LoVo (cell line): Measurements from ENCODE around the gene SLC17A7.
"Not testable (repeated sequence)": the region's sequence is repeated elsewhere in the genome, so short reads cannot be mapped to it uniquely, and the experiment has no call there.

Experiments used
- DNase-seq: peaks from one replicate; pipeline ENCODE4 v3.0.0-alpha.2; 2016; ENCODE audit warnings: low spot score

SLC17A7 gene

DNA sequence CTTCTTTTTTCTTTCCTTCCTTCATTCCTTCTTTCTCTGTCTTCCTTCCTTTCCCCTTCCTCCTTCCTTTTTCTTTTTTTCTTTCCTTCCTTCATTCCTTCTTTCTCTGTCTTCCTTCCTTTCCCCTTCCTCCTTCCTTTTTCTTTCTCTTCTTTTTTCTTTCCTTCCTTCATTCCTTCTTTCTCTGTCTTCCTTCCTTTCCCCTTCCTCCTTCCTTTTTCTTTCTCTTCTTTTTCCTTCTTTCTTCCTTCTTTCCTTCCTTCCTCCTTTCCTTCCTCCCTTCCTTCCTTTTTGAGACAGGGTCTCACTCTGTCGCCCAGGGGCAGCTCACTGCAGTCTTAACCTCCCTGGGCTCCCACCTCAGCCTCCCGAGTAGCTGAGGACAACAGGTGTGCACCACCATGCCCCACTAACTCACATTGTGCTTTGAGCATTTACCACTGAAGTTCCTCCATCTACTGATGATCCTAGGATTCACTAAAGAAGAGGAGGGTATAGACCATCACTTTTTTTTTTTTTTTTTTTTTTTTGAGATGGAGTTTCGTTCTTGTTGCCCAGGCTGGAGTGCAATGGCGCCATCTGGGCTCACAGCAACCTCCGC is 2.9 kb upstream of the SLC17A7 start:
- not testable (repeated sequence) for DNase-seq

DNA sequence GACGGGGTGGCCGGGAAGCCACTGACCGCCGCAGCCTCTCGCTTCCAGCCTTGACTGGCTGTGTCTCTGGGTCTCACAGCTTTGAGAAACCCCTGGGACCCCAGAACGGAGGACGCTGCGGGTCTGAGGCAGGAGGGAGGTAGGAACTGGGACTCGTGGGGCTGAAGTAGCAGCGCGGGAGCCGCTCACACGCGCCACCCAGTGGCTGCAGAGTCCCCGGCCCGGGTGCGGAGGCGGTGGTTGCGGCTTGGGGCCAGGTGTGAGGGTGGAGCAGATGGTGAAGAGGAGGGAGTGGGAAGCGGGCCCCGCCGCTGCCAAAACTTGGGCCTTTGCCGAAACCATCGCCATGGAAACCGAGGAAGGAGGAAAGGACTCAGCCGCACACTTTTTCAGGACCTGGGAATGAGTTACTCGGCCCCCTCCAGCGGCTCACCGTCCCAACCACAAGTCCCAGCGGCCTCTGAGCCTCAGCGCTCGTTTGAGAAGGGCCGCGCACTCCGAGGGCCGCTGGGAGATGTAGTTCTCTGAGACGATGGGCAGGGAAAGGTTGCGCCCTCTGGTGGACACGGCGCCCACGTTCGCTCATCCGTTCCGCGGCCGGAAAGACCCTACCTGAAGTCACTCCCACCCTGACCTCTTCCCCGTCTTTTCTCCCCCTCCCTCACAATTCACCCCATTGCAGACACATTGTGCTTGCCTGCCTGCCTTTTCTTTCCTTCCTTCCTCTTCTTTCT is 2.2 kb upstream of the SLC17A7 start:
- peak; percentile 96 for DNase-seq

DNA sequence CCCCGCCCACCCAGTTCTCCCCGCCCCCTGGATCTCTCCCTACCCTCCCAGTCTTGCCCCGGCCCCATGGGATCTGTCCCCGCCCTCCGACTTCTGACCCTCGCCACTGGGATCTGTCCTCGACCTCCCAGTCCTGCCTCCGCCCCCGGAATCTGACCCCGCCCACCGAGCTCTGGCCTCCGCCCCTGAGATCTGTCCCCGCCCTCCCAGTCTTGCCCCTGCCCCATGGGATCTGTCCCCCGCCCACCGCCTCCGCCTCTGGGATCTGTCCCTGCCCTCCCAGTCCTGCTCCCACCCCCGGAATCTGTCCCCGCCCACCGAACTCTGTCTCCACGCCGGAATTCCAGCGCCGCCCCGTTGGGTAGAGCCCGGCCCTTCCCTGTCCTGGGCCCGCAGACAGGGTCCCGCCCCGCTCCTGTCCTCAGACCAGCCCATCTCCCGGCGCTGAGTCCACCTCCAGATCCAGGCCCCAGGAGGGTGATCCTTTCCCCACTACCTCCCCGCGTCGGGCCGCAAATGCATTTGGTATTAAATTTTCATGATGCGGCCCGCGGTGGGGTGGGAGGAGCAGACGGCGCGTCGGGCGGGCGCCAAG is 1.5 kb upstream of the SLC17A7 start:
- DNase-seq = peak; percentile 93

DNA sequence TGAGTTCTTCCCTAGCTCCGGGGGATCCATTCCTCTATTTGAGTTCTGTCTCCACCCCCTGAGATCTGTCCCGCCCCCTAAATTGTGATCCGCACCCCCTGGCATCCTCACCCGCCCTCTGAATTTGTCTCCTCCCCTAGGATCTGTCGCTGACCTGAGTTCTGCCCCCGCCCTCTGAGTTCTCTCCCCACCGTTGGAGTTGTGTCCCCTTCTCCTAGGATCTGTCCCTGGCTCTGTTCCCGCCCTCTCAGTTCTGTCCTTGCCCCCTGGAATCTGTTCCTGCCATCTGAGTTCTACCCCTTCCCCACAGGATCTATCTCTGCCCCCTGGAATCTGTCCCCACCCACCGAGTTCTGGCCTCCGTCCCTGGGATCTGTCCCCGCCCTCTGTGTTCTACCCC is 1.0 kb upstream of the SLC17A7 start:
- no peak for DNase-seq

DNA sequence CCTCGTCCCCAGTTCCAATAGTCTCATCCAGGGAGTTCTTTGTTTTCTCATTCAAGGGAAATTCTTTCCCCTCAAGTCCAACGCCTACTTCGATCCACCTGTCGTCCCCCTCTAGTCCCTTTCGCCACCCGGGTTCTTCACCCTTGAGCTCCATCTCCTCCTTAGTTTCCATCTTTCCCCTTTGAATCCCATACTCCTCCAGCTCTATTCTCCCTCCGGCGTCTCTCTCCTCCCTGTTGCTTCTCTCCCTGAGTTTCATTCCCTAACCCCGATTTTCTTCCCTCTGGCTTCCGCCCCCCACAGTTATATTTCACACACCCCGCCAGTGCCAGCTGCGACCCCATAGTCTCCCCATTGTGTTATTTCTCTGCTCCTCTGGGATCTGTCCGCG is 628 bp upstream of the SLC17A7 start:
- DNase-seq = no peak

DNA sequence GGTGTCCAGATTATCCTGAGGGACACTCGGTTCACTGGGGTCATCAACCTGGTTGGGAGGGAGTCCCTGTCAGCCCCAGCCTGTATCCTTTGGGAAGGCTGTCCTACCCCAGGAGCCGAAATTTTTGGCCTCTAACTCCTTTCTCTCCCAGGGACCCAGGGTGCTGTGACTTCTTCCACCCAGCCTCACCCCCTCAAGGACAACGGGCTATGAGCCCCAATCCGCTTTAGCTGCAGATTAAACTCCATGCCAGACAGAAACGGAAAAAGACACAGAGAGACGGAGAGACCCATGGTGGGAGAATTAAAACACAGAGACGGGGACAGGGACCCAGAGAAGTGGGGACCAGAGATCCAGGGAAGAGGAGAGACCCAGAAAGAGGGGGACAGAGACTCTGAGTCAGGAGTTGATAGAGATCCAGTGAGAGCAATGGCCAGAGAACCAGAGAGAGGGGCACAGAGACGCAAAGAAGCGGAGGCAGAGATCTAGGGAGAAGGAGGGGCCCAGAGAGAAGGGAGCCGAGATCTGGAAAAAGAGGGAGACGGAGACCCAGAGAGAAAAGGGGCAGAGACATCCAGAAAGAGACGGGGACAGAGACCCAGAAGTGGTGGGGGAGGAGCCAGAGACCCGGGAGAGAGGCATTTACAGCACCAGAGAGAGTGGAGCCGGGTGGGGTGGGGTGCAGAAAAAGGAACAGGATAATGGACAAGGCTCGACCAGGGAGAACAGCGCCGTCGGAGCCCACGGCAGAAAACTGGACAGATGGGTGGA is 703 bp downstream of the SLC17A7 start:
- no peak for DNase-seq

DNA sequence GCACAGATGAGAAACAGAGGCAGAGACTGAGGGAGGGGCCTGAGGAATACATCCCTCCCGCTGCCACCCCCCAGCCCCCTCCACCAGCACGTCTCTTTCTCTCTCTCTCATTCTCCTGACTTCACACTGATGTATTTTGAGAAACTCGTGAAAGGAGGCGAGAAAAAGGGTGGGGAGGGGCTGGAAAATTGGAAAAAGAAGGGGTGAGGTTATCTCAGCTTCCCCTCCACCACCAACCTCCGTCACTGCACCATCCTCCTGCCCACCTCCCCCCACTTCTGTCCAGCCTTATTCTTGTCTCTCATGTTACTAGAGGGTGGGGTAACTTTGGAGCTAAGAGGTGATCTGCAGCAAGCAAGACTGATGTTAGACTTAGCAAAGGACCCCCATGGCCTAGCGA is 1.5 kb downstream of the SLC17A7 start:
- DNase-seq = no peak

DNA sequence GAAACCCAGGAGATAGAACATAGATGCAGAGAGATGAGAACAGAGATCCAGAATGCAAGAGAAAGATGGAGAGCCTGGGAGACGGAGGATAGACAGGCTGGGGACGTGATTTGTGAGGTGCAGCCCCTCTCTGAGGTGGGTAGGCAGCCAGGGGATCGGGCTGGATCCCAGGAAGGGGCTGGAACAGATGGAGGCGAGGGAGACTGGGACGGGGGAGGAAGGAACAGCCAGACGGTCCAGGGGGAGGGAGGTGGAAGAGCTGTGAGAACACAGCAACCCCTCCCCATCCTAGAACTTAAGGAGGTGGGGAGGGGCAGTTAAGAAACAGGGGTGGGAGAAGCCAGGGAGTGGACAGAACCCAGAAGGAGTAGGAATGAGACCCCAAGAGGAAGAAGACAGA is 3.1 kb downstream of the SLC17A7 start:
- no peak for DNase-seq

DNA sequence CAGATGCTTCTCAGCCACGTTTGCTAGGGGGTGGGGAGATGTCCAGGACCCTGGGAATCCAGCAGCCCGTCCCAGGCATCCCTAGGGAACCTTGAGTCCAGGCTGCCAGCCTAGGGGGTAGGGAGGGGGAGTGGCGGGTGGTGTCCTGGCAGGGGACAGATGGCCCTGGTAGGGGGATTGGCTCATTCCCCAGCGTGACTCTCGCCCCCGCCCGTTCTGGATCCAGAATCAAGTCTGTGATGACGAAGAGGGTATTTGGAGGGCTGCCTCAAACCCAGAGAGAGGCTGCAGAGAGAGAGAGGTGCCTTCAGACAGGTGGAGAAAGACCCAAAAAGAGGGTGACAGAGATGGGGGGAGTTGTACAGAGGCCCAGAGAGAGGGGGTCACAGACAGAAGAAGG is 4.1 kb downstream of the SLC17A7 start:
- DNase-seq = no peak

DNA sequence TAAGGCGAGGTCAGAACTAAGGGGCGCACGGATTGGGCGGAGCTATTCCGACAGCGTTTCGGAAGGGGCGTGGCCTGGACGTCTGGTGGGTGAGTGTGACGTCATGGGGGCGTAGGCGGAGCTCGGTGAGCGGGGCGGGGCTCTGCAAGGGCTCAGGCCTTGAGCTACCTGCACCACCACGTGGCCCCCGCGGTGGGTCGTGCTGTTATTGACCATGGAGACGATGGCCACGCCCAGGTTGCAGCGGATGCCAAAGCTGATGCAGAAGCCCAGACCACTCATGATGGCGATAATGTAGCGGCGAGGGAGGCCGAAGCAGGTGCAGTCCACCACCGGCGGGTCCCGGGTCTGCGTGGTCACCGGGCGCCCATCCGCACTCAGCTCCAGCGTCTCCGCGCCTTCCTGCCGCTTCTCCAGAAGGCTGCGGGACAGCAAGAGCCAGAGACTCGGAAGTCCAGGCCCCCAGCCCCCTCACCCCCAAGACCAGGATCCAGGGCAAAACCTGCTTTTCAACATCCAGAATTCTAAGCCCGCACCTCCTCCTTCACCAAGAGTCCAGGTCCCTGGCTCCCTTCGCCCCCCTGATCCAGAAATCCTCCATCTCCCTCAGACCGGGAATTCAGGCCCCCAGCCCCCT is 4.8 kb downstream of the SLC17A7 start:
- no peak for DNase-seq

DNA sequence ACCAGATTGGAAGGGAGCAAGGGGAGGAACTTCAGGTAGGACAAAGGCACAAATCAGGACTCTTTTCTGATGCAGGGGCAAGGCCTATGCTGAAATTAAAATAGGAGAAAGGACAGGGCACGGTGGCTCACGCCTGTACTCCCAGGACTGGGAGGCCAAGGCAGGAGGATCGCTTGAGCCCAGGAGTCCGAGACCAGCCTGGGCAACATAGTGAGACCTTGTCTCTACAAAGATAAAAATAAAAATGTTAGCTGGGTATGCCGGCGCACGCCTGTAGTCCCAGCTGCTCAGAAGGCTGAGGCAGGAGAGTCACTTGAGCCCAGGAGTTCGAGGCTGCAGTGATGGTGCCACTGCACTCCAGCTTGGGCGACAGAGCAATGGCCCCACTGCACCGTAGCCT is 5.7 kb downstream of the SLC17A7 start:
- no peak for DNase-seq

DNA sequence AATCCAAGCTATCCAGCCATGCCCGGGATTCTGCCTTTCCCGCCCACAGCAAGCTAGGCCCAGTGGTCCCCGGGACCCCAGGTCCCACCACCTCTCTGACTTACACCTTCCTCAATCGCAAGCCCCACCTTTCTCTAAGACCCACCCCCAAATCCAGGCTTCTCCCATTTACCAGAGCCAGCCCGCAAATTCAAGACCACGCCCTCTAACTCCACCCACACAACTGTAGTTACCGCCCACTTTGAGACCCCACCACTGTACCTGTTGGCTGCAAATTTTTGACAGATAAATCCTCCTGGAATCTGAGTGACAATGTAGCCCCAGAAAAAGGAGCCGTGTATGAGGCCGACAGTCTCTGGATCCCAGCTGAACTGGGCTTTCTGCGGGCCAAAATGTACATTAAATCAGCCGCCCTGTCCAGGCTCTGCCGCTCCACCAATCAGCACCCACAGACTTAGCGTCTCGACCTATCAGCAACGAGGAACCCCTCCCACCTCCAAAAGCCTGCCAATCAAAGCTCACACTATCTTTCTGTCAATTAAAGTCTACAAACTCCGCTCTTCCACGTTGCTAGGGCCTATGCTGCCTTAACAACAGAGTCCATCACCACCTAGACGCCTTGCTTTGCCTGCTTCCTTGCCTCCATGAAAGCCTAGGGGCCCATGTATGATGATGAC is 6.3 kb downstream of the SLC17A7 start:
- DNase-seq = no peak

DNA sequence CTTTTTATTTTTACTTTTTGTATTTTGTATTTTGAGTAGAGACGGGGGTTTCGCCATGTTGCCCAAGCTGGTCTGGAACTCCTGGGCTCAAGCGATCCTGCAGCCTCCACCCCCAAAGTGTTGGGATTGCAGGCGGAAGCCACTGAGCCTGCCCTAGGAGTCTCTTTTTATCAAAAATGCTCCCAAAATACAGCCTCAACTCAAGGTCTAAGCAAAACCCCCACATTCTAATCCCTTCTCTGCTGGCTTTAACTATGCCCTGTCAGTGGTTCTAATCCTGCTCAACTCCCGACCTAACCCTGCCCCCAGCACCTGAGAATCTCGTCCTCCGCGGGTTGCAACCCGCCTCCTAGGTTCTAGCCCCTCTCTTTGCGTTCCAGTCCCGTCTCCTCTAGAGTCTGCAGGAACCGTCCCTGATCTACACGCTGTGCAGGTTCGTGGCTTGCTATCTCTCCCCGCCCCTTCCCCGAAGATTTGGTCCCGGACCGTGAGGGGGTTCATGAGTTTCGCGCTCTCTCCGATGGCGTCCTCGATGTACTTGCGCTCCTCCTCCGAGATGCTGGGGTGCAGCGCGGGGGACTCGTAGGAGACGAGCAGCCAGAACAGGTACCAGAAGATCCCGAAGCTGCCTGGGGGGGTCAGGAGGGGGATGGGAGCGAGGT is 8.0 kb downstream of the SLC17A7 start:
- no peak for DNase-seq

DNA sequence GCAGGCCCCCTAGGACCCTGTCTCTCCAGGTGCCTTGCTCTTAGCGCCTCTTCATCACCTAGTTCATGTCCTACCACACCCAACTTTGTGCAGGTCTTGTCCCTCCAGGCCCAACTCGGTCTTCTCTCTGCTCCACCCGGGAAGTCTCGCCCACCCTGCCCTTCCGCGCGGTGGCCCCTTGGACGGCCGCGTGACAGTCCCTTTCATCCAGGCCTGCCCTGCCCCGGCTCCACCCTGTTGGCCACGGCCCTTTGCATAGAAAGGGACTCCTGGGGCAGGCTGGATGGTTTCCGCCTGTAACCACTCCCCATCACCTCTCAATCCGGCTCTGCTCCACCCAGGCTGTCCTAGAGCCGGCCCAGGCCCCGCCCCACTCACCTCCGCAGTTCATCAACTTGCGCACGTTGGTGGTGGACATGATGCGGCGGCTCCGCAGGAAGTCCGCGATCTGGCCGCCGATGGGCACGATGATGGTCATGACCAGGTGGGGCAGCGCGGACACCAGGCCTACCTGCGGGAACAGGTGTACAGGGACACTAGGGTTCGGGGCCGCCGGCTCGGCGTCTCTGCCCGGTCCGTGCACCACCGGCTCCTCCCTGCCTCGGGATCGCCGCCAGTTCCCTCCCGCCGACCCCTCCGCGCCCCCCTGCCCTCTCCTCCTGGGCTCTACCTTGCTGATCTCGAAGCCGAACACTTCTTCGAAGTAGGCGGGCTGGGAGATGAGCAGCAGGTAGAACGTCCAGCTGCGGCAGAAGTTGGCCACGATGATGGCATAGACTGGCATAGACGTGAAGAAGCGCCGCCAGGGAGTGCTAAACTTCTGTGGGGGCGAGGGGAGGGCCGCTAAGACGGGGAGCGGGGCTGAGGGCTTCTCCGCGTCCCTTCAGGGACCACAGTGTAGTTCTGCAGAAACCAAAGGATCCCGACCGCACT is 8.9 kb downstream of the SLC17A7 start:
- DNase-seq = no peak

DNA sequence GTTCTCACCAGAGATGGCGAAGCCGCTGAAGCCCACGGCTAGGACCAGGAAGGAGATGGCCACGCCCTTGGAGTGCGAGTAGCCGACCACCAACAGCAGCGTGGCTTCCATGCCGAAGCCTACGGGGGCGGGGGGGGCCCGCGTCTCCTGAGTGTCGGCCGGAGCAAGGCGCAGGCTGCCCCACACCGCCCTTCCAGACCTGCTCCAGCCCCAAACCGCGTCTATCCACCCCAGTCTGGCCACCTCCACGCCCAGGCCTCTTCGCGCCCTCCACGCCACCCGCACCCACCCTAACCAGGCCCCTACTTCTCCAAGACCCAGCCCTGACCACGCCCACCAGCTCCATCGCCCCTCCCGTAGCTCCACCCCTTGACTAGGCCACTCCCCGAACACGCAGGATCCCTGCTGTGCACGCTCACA is 10.0 kb downstream of the SLC17A7 start:
- DNase-seq = no peak

DNA sequence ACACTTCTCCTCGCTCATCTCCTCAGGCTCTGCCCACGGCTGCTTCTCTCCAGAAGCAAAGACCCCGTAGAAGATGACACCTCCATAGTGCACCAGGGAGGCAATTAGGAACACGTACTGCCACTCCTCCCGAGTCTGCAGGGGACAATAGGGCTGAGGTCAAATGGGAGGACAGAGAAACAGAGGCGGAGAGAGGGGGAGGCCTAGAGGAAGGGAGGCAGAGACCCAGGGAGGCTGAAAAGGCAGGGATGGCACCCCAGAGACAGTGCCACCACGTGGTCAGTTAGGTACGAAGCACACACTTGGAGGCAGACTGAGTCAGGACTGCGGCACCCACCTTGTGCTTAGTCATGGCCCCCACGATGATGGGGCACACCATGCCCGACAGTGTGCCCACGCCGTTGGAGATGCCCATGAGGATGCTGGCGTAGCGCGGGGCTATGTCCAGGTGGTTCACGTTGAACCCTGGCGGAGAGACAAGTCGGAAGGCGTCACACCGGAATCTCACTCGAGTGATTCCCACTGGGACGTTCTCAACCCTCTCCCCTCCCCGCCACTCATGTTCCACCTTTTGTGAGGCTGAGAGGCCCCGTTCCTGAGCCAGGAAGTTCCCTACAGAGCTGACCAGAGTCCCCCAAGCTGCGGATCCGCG is 10.5 kb downstream of the SLC17A7 start:
- no peak for DNase-seq

DNA sequence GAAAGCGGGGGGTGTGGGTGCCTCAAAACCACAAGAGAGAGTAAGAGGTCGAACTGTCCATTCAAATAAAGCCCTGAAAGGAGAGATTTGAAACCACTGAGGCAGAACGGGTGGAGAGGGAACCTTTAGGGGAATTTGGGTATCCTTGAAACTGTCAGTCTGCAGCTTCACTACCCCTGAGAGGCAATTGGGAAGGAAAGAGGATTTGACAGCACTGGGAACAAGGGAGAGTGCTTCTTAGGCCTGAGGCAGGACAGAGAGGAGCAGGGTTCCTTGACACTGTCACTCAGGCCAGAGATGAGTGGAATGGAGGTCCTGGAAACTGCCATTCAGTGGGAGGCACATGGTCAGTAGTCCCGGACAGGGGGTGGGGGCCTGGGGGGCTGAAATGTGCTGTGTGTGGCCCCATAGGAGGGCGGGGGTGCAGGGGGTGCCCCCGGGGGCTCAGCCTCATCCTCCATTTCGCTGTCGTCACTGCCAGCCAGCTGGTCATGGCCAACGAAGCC is 11.1 kb downstream of the SLC17A7 start:
- DNase-seq = no peak

DNA sequence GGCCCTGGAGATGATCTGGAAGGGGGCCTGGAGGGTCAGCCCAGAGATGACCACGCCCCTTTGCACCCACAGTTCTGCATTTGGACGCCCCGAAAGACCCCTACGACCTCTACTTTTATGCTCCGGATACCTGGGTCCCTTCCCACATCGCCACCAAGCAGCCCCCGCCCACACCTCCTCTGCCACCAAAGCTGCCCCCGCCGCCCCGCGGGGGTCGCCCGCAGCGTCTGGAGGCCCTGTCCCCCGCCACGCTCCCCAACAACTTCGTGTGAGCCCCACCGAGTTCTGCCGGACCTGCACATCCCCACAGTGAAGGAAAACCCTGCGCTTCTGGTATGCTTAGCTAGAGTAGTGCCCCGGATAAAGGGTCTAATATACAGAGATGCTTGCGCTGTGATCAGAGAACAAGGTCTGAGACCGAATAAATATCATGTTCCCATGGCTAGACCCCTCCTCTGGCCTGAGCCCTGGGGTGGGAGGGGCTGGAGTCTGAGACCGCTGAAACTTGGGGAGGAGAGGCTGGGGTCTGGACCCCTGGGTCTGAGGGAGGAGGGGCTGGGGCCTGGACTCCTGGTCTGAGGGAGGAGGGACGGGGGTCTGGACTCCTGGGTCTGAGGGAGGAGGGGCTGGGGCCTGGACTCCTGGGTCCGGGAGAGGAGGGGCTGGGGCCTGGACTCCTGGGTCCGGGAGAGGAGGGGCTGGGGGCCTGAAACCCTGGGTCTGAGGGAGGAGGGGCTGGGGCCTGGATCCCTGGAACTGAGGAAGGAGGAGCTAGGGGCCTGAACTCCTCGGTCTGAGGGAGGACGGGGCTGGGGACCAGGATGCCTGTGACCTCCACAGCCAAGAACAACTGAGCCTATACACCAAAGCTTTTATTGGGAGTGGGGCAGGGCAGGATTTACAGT is 12.5 kb downstream of the SLC17A7 start:
- DNase-seq = no peak
